T-helper 2 cell treated with Interferon-gamma antibody and Interleukin-4, amounts not matched to agents 5 μg/mL and 100 μg/mL, for 36 hours (primary cell): ENCODE data around the gene TIMM13.

Source experiments
- DNase-seq: peaks from one replicate; pipeline ENCODE4 v3.0.0; 2021; ENCODE audit warnings: low spot score
- H3K27ac Mint-ChIP-seq: one replicate; pipeline ENCODE4 v1.8.0; 2021; ENCODE audit warnings: mild to moderate bottlenecking, mixed read lengths
- H3K27me3 Mint-ChIP-seq: one replicate; pipeline ENCODE4 v1.8.0; 2021; ENCODE audit warnings: low read depth, mixed read lengths
- H3K36me3 Mint-ChIP-seq: one replicate; pipeline ENCODE4 v1.8.0; 2021; ENCODE audit warnings: low read depth, mixed read lengths
- H3K4me1 Mint-ChIP-seq: one replicate; pipeline ENCODE4 v1.8.0; 2021; ENCODE audit warnings: low read depth, mixed read lengths
- H3K4me3 Mint-ChIP-seq: one replicate; pipeline ENCODE4 v1.8.0; 2022; ENCODE audit warnings: mild to moderate bottlenecking, moderate library complexity, mixed read lengths
- H3K9me3 Mint-ChIP-seq: one replicate; pipeline ENCODE4 v1.8.0; 2021; ENCODE audit warnings: mixed read lengths

The TIMM13 gene

GRCh38 chr19:2431318-2432055, 4.1 kb upstream of the TIMM13 start:
- no peak overlapping the region for H3K4me3 Mint-ChIP-seq
- no peak for DNase-seq
- peaks cover 28% of the 10 kb centered on the region for H3K36me3 Mint-ChIP-seq
- H3K4me1 Mint-ChIP-seq = peaks cover 5% of the 10 kb centered on the region
- no peaks in the 10 kb centered on the region for H3K9me3 Mint-ChIP-seq
- H3K27ac Mint-ChIP-seq = no peak overlapping the region
- H3K27me3 Mint-ChIP-seq = no peaks in the 10 kb centered on the region

DNA sequence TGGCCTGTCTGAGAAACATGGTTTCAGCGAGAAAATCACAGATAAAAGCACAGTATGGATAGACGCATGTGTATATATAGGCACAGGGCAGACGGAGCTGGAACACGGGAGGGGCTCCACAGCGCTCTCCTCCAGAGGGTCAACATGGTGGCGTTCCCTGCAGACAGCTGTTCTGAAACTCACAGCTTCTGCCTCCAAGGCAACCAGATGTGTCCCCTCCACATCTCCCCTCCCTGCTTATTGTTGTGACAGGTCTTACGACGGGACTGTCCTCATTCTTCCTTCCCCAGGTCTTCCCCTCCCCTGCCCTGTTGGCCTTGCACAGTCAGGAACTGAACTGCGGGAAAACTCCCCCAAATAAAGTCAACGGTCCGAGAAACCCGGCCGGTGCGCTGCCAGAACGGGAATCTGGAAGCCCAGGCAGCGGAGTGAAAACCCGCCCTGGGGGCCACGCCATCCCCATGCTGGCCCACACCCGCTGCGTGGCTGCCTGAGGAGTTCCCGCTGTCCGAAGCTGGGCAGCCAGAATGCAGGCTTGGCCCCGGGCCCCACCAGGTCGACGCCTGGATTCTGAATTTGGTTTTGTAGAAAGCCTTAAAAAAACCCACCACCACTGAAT, 2.6 kb upstream of the TIMM13 start:
- H3K27ac Mint-ChIP-seq = no peak overlapping the region
- no peak for DNase-seq
- peaks cover 22% of the 10 kb centered on the region for H3K36me3 Mint-ChIP-seq
- H3K4me3 Mint-ChIP-seq = no peak overlapping the region
- H3K27me3 Mint-ChIP-seq = no peaks in the 10 kb centered on the region
- H3K9me3 Mint-ChIP-seq = no peaks in the 10 kb centered on the region
- H3K4me1 Mint-ChIP-seq = peaks cover 6% of the 10 kb centered on the region

GRCh38 chr19:2428756-2429711, 1.6 kb upstream of the TIMM13 start:
- no peak for DNase-seq
- H3K4me3 Mint-ChIP-seq = no peak overlapping the region
- H3K9me3 Mint-ChIP-seq = no peaks in the 10 kb centered on the region
- no peaks in the 10 kb centered on the region for H3K27me3 Mint-ChIP-seq
- H3K4me1 Mint-ChIP-seq = peaks cover 6% of the 10 kb centered on the region
- H3K36me3 Mint-ChIP-seq = peaks cover 19% of the 10 kb centered on the region
- peak overlapping the region; percentile 3 for H3K27ac Mint-ChIP-seq

DNA sequence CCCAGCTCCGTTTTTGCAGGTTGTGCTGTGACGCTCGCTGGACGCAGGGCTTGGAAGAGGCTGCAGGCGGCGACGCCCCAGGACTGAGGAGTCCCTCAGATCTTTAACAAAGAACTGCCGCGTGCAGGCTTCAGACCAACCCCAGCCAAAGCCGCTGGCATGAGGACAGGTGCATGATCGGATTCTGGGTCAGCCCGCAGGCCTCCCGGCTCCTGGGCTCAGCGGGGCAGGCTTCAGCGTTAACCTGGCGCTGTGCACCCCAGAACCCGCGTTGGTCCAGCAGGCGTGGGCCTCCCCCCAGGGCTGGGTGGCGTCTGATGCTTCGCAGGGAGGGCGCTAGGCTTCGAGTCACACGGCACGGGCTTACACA, 920 bp upstream of the TIMM13 start:
- DNase-seq = no peak
- peak overlapping the region; percentile 94 for H3K27ac Mint-ChIP-seq

GRCh38 chr19:2426611-2427428, 566 bp downstream of the TIMM13 start:
- H3K9me3 Mint-ChIP-seq = no peaks in the 10 kb centered on the region
- H3K4me3 Mint-ChIP-seq = peak overlapping the region; percentile 93
- peak overlapping the region; percentile 94 for H3K27ac Mint-ChIP-seq
- H3K4me1 Mint-ChIP-seq = peaks cover 6% of the 10 kb centered on the region
- peaks cover 19% of the 10 kb centered on the region for H3K36me3 Mint-ChIP-seq
- no peaks in the 10 kb centered on the region for H3K27me3 Mint-ChIP-seq
- peak; percentile 35 for DNase-seq

More for the DNA sequence above, 920 bp upstream of the TIMM13 start:
- Mint-ChIP-seq H3K27me3 (no peaks in the 10 kb centered on the region), H3K36me3 (peaks cover 19% of the 10 kb centered on the region), H3K4me3 (no peak overlapping the region), H3K4me1 (peaks cover 6% of the 10 kb centered on the region), H3K9me3 (no peaks in the 10 kb centered on the region)

- Mint-ChIP-seq H3K36me3 (peaks cover 15% of the 10 kb centered on the region), H3K27me3 (no peaks in the 10 kb centered on the region), H3K4me3 (peak overlapping the region; percentile 93), H3K27ac (peak overlapping the region; percentile 94), H3K9me3 (no peaks in the 10 kb centered on the region), H3K4me1 (peaks cover 6% of the 10 kb centered on the region)
- no peak for DNase-seq
Observed at GRCh38 chr19:2425622-2426581, 1.5 kb downstream of the TIMM13 start.

- no peak for DNase-seq
- Mint-ChIP-seq H3K27me3 (no peaks in the 10 kb centered on the region), H3K36me3 (peaks cover 10% of the 10 kb centered on the region), H3K4me3 (no peak overlapping the region), H3K27ac (no peak overlapping the region), H3K9me3 (no peaks in the 10 kb centered on the region), H3K4me1 (peaks cover 6% of the 10 kb centered on the region)
Observed at GRCh38 chr19:2424686-2425621, 2.4 kb downstream of the TIMM13 start.

GRCh38 chr19:2423915-2424685, 3.3 kb downstream of the TIMM13 start:
- Mint-ChIP-seq H3K9me3 (no peaks in the 10 kb centered on the region), H3K27me3 (no peaks in the 10 kb centered on the region), H3K27ac (no peak overlapping the region), H3K4me3 (no peak overlapping the region), H3K4me1 (peaks cover 6% of the 10 kb centered on the region), H3K36me3 (peaks cover 8% of the 10 kb centered on the region)
- no peak for DNase-seq

- no peak for DNase-seq
- Mint-ChIP-seq H3K27me3 (no peaks in the 10 kb centered on the region), H3K4me1 (peaks cover 6% of the 10 kb centered on the region), H3K36me3 (peaks cover 8% of the 10 kb centered on the region), H3K27ac (no peak overlapping the region), H3K4me3 (no peak overlapping the region), H3K9me3 (no peaks in the 10 kb centered on the region)
Observed at GRCh38 chr19:2423071-2423914, 4.1 kb downstream of the TIMM13 start.

GRCh38 chr19:2421581-2422306, 5.6 kb downstream of the TIMM13 start:
- H3K27ac Mint-ChIP-seq = no peak overlapping the region
- H3K9me3 Mint-ChIP-seq = no peaks in the 10 kb centered on the region
- no peaks in the 10 kb centered on the region for H3K27me3 Mint-ChIP-seq
- DNase-seq = no peak
- H3K36me3 Mint-ChIP-seq = peaks cover 5% of the 10 kb centered on the region
- H3K4me3 Mint-ChIP-seq = no peak overlapping the region
- H3K4me1 Mint-ChIP-seq = peaks cover 3% of the 10 kb centered on the region
